Thoracic aorta (tissue), 2 donors: ENCODE measurements around the gene ERVK3-1. TPM values are rescaled to one million over a fixed set of nuclear protein-coding genes. Genes with fewer than 3 reads are reported as not detected.

ENCODE experiments used
- ATAC-seq: fragments of 150-250 bp; one replicate; pipeline ENCODE4 v1.8.0; 2017; ENCODE audit warnings: low read depth; ENCODE audit not compliant: insufficient number of reproducible peaks, low FRiP score
- DNase-seq: peaks from one replicate; pipeline ENCODE4 v3.0.0-alpha.2; 2020; ENCODE audit warnings: low spot score
- H3K27ac ChIP-seq, 2 donors: fragments of 200-600 bp; sonication (generic); 1 replicate in 1 of 2; 2 replicates in 1 of 2; pipeline ENCODE4 v1.5.1; 2016; ENCODE audit warnings: mild to moderate bottlenecking in 2 of 2, moderate library complexity in 2 of 2
- H3K27me3 ChIP-seq: fragments of 200-600 bp; sonication (generic); replicated peaks from 2 replicates; pipeline ENCODE4 v1.6.0; 2016; ENCODE audit warnings: mild to moderate bottlenecking; ENCODE audit not compliant: insufficient read depth
- H3K36me3 ChIP-seq: fragments of 200-600 bp; sonication (generic); one replicate; pipeline ENCODE4 v1.5.1; 2016
- H3K4me1 ChIP-seq, 2 donors: fragments of 200-600 bp; sonication (generic); 1 replicate in 1 of 2; 2 replicates in 1 of 2; pipeline versions ENCODE4 v1.5.1 to v1.6.0; 2016; ENCODE audit warnings: low read depth in 2 of 2, mild to moderate bottlenecking in 1 of 2; ENCODE audit not compliant: control insufficient read depth in 1 of 2
- H3K4me3 ChIP-seq: fragments of 200-600 bp; sonication (generic); 2 replicates; pipeline ENCODE4 v1.5.1; 2016; ENCODE audit warnings: mild to moderate bottlenecking
- H3K9me3 ChIP-seq: fragments of 200-600 bp; sonication (generic); 2 replicates; pipeline ENCODE4 v1.5.1; 2016
- CTCF ChIP-seq: fragments of 200-600 bp; sonication (generic); IDR thresholded peaks from one replicate; pipeline ENCODE4 v1.5.1; 2019; ENCODE audit warnings: antibody characterized with exemption
- total RNA-seq, 2 donors: library from RNA; depleted of rRNA; stranded (reverse); fragments of >200 nt; gene quantifications; one replicate each; pipeline versions ENCODE4 v1.1.0 to v1.2.3, GENCODE V29; 2016

The ERVK3-1 gene
- total RNA-seq, 2 donors from 2014 or later = 37.4 to 87.9 TPM

DNA sequence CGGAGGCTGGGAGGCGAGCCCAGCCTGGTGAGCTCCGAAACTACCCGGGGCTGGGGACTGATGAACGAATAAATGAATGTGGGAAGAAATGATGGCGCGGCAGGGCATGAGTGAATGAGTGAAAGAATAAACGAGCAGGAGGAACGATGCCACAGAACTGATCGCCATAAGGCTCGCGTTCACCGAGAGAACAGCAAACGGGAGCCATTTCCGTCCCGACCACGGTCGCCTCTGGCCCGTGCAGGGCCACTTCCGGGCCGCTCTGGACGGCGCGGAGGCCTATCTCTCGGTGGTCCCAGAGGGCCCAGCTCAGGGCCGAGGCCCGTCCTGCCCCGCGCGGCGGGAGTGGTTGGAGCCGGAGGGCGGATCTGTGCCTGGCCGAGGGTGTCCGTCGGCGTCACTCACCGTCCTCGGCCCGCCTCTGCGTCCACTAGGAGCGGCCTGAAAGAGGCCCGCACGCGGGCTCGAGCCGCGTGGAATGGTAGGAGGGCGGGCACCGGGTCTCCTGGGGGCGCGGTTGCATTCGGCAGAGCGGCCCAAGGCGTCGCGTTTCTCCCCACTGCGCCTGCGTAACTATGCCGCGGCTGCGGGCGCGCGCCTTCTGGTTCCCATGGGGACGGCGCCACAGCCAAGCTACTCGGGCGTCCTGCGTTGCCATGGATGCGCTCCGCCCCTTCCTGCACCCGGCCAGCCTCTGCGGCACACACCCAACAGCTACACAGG lies 57.3 kb downstream of the ERVK3-1 start, which contains the start of gene ZNF497:
ZNF497 (minus strand) TSS at position 480 of the 723 bp plus-strand sequence. CDS start 5,116 bp downstream, outside the sequence.
- H3K9me3 ChIP-seq = no peaks in the 10 kb centered on the region
- H3K4me3 ChIP-seq = peak within 1 kb of the TSS; percentile 72
- peak; percentile 12 for TF ChIP-seq CTCF
- DNase-seq (peak; percentile 82), ATAC-seq (peak; percentile 94)
- H3K27ac ChIP-seq = peak within 1 kb of the TSS; percentile 85 to 97
- no peaks in the 10 kb centered on the region for H3K36me3 ChIP-seq
- no peaks in the 10 kb centered on the region for H3K27me3 ChIP-seq
- peaks cover 5 to 6% of the 10 kb centered on the region in 2 donors for H3K4me1 ChIP-seq

DNA sequence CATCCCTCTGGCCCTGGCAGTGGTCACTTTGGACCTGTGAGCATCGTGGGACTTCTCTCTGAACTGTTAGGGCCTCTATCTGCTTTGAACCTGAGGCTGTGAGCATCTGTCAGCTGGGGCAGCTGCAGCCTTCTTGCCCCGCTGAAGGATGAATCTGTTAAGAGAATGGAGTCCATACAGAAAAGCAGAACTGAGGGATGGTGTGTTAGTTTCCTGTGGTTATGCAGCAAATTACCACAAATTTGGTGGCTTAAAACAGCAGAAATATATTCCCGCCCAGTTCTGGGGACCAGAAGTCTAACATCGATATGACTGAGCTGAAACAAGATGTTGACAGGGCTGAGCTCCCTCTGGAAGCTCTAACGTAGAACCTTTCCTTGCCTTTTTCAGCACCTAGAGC lies 59.0 kb downstream of the ERVK3-1 start:
- no peak overlapping the region for H3K4me3 ChIP-seq
- TF ChIP-seq CTCF = no peak
- H3K4me1 ChIP-seq = peaks cover 5 to 6% of the 10 kb centered on the region in 2 donors
- no peaks in the 10 kb centered on the region for H3K27me3 ChIP-seq
- H3K9me3 ChIP-seq = no peaks in the 10 kb centered on the region
- no peaks in the 10 kb centered on the region for H3K36me3 ChIP-seq
- ATAC-seq (no peak), DNase-seq (no peak)
- no peak overlapping the region for H3K27ac ChIP-seq

Other genes starting within 250 kb of the ERVK3-1 start
- gene ZNF135, start 246.1 kb upstream of the ERVK3-1 start, total RNA-seq = 1 to 10 TPM; 7.6 to 9.5 TPM
- gene ZSCAN18, start 207.1 kb upstream of the ERVK3-1 start, total RNA-seq = 100 to 1,000 TPM in 1 of 2 donors, 10 to 100 TPM in 1; 90.9 to 102 TPM
- 10 to 100 TPM in 1 of 2 donors, 1 to 10 TPM in 1; 6.8 to 10.6 TPM for gene ZNF329, start 154.6 kb upstream of the ERVK3-1 start, total RNA-seq
- gene ZNF274, start 122.3 kb upstream of the ERVK3-1 start, total RNA-seq = 10 to 100 TPM; 26.4 to 32.6 TPM
- 10 to 100 TPM; 23.8 to 25.6 TPM for gene ZNF544, start 76.5 kb upstream of the ERVK3-1 start, total RNA-seq
- 10 to 100 TPM; 11.4 to 12.0 TPM for gene ZNF8, start 26.4 kb upstream of the ERVK3-1 start, total RNA-seq
- gene ZSCAN22, start 21.6 kb downstream of the ERVK3-1 start, total RNA-seq = 1 to 10 TPM; 1.1 to 4.2 TPM
- 10 to 100 TPM in 1 of 2 donors, 1 to 10 TPM in 1; 1.9 to 10.0 TPM for gene A1BG, start 48.1 kb downstream of the ERVK3-1 start, total RNA-seq
- 1 to 10 TPM in 1 of 2 donors, not detected in 1; 2.3 TPM for gene ZNF497, start 57.4 kb downstream of the ERVK3-1 start, total RNA-seq
- 1 to 10 TPM; 1.6 to 3.9 TPM for gene ZNF837, start 75.7 kb downstream of the ERVK3-1 start, total RNA-seq
- 100 to 1,000 TPM; 747 to 789 TPM for gene RPS5, start 81.9 kb downstream of the ERVK3-1 start, total RNA-seq
- gene RNF225, start 90.3 kb downstream of the ERVK3-1 start, total RNA-seq = not detected
- 10 to 100 TPM; 18.7 to 31.5 TPM for gene ZNF584, start 103.3 kb downstream of the ERVK3-1 start, total RNA-seq
- gene ZNF132, start 134.8 kb downstream of the ERVK3-1 start, total RNA-seq = 10 to 100 TPM in 1 of 2 donors, 1 to 10 TPM in 1; 3.1 to 10.2 TPM
- 10 to 100 TPM in 1 of 2 donors, 1 to 10 TPM in 1; 6.0 to 12.0 TPM for gene ZNF324B, start 146.2 kb downstream of the ERVK3-1 start, total RNA-seq
- 10 to 100 TPM; 19.8 to 31.7 TPM for gene ZNF324, start 161.7 kb downstream of the ERVK3-1 start, total RNA-seq
- gene ZNF446, start 171.0 kb downstream of the ERVK3-1 start, total RNA-seq = 10 to 100 TPM; 17.8 to 23.7 TPM
- 1 to 10 TPM; 7.1 to 8.5 TPM for gene SLC27A5, start 206.6 kb downstream of the ERVK3-1 start, total RNA-seq
- gene ZBTB45, start 214.4 kb downstream of the ERVK3-1 start, total RNA-seq = 10 to 100 TPM; 10.4 to 10.9 TPM
- gene TRIM28, start 238.7 kb downstream of the ERVK3-1 start, total RNA-seq = 100 to 1,000 TPM; 192 to 204 TPM
- gene CHMP2A, start 249.7 kb downstream of the ERVK3-1 start, total RNA-seq = 10 to 100 TPM; 90.3 to 98.8 TPM